GM12892 (cell line): ENCODE results near the gene CASP3.

Source experiments
- POLR2A ChIP-seq: IDR thresholded peaks from 2 replicates; pipeline ENCODE4 v1.6.1; 2011; ENCODE audit warnings: low read depth, low read length, control low read depth
- POLR2AphosphoS5 ChIP-seq: IDR thresholded peaks from 2 replicates; pipeline ENCODE4 v1.6.1; 2011; ENCODE audit warnings: low read depth, low read length, control low read depth
- TAF1 ChIP-seq: IDR thresholded peaks from 2 replicates; pipeline ENCODE4 v1.6.1; 2011; ENCODE audit warnings: low read depth, mild to moderate bottlenecking, control low read depth, low read length, borderline replicate concordance

GRCh38 chr4:184583738-184584502 is 65.3 kb downstream of the CASP3 start:
- TF ChIP-seq POLR2AphosphoS5: no peak
- no peak for TF ChIP-seq POLR2A
- TF ChIP-seq TAF1: no peak
